Stimulated activated CD8-positive, alpha-beta memory T cell treated with anti-CD3 and anti-CD28 coated beads, Interleukin-7, amount 100 ng/mL, for 48 hours (primary cell): ENCODE data around the gene RHD.
A peak's percentile ranks its signal among the peaks of the same experiment; 100 is the strongest.
"Not testable (repeated sequence)": the region's sequence is repeated elsewhere in the genome, so short reads cannot be mapped to it uniquely, and the experiment has no call there.

Source experiments
- DNase-seq, 2 donors: peaks; one replicate each; pipeline ENCODE4 v3.0.0-alpha.2; 2020; ENCODE audit warnings: low read depth in 1 of 2; ENCODE audit errors: extremely low read depth in 1 of 2

The RHD gene

GRCh38 chr1:25272238-25272637 lies at the start of gene RHD:
RHD (plus strand) TSS chr1:25272509; CDS start chr1:25272548, 39 bp downstream.
- DNase-seq: not testable (repeated sequence)

GRCh38 chr1:25222606-25223005 lies 49.7 kb upstream of the RHD start:
- no peak for DNase-seq

GRCh38 chr1:25223471-25223870 lies 48.8 kb upstream of the RHD start:
- DNase-seq: no peak

- peak; percentile 80 to 89 for DNase-seq
These were observed 40.1 kb upstream of the RHD start, which contains the start of gene SYF2 for GRCh38 chr1:25232027-25232865. SYF2 (minus strand) TSS chr1:25232502; CDS start chr1:25232467, 35 bp downstream.

GRCh38 chr1:25232866-25233784 lies 39.2 kb upstream of the RHD start:
- DNase-seq: peak; percentile 31 to 73

- not testable (repeated sequence) for DNase-seq
These were observed 36.9 kb upstream of the RHD start for GRCh38 chr1:25235411-25235810.

GRCh38 chr1:25236261-25236660 lies 36.0 kb upstream of the RHD start:
- DNase-seq: not testable (repeated sequence)

- DNase-seq: no peak
These were observed 34.3 kb upstream of the RHD start for GRCh38 chr1:25238046-25238445.

- peak; percentile 85 to 94 for DNase-seq
These were observed 32.4 kb upstream of the RHD start for GRCh38 chr1:25239681-25240541.

- DNase-seq: no peak
These were observed 28.4 kb upstream of the RHD start for GRCh38 chr1:25243907-25244306.

- DNase-seq: no peak
These were observed 26.9 kb upstream of the RHD start for GRCh38 chr1:25245393-25245792.

GRCh38 chr1:25245809-25246599 lies 26.3 kb upstream of the RHD start:
- no peak for DNase-seq

GRCh38 chr1:25246600-25247023 lies 25.7 kb upstream of the RHD start:
- DNase-seq: peak in 1 of 2 donors; percentile 22

- DNase-seq: peak; percentile 99 to 100
These were observed 25.1 kb upstream of the RHD start, which contains the start of gene RSRP1 for GRCh38 chr1:25247024-25247828. RSRP1 (minus strand) TSS chr1:25247454; CDS start chr1:25246963, 491 bp downstream.

- DNase-seq: no peak
These were observed 24.2 kb upstream of the RHD start for GRCh38 chr1:25247829-25248754.

GRCh38 chr1:25253911-25254310 lies 18.4 kb upstream of the RHD start:
- no peak for DNase-seq

GRCh38 chr1:25255706-25256577 lies 16.4 kb upstream of the RHD start:
- no peak for DNase-seq
